Esophagus squamous epithelium (tissue), 5 donors: ENCODE data around the gene WHRN. TPM values are rescaled to one million over a fixed set of nuclear protein-coding genes. Genes with fewer than 3 reads are reported as not detected.

Experiments used
- DNase-seq: peaks from one replicate; lab custom pipeline; 2025; lab: John Stamatoyannopoulos, UW
- H3K27ac ChIP-seq, 4 donors: fragments of 200-600 bp; sonication (generic); one replicate each; pipeline ENCODE4 v1.5.1; 2016 to 2019; ENCODE audit warnings: mild to moderate bottlenecking in 1 of 4
- H3K27me3 ChIP-seq, 4 donors: fragments of 200-600 bp; sonication (generic); 1 replicate in 3 of 4; 2 replicates in 1 of 4; pipeline versions ENCODE4 v1.5.1 to v1.6.0; 2017 to 2021; ENCODE audit warnings: antibody characterized with exemption in 1 of 4
- H3K36me3 ChIP-seq, 3 donors: fragments of 200-600 bp; sonication (generic); one replicate each; pipeline ENCODE4 v1.5.1; 2016 to 2019
- H3K4me1 ChIP-seq, 3 donors: fragments of 200-600 bp; sonication (generic); one replicate each; pipeline ENCODE4 v1.5.1; 2017 to 2019
- H3K4me3 ChIP-seq, 4 donors: fragments of 200-600 bp; sonication (generic); 1 replicate in 3 of 4; 2 replicates in 1 of 4; pipeline ENCODE4 v1.5.1; 2016 to 2019; ENCODE audit warnings: mild to moderate bottlenecking in 2 of 4, moderate library complexity in 1 of 4
- H3K9me3 ChIP-seq, 3 donors: fragments of 200-600 bp; sonication (generic); one replicate each; pipeline ENCODE4 v1.5.1; 2016 to 2019
- POLR2A ChIP-seq, 4 donors: fragments of 450-650 bp; IDR thresholded peaks; one replicate each; pipeline ENCODE4 v1.6.1; 2017; ENCODE audit warnings: antibody characterized with exemption in 4 of 4, mild to moderate bottlenecking in 4 of 4, moderate library complexity in 3 of 4
- WGBS, 2 donors: methylation state at CpG; one replicate each; pipeline ENCODE4 v1.1.5; 2018; 5-methylcytosine and 5-hydroxymethylcytosine counted together
- intact Hi-C: fragments of 100-400 bp; cut with DNase I; formaldehyde crosslinking; loops from one replicate; pipeline ENCODE4 v1.15.0; 2022
- total RNA-seq, 4 donors: library from RNA; depleted of rRNA; stranded (reverse); fragments of >200 nt; gene quantifications; one replicate each; pipeline ENCODE4 v1.1.0, GENCODE V29; 2016
- TF ChIP-seq, protein P1 (sequence below), 6 experiments: fragments of 450-650 bp in 4 of 6; fragments of 200-600 bp in 2 of 6; sonication (generic) in 2 of 6; IDR thresholded peaks; one replicate each; pipeline ENCODE4 v1.5.1; 2016 to 2019; ENCODE audit warnings: antibody characterized with exemption in 6 of 6, mild to moderate bottlenecking in 4 of 6, moderate library complexity in 4 of 6
- donor health status: DM: yes; HTN: yes; CAD: no.

The WHRN gene
- total RNA-seq, 4 donors from 2014 or later, result 2.9 to 6.1 (median 3.4) TPM

DNA sequence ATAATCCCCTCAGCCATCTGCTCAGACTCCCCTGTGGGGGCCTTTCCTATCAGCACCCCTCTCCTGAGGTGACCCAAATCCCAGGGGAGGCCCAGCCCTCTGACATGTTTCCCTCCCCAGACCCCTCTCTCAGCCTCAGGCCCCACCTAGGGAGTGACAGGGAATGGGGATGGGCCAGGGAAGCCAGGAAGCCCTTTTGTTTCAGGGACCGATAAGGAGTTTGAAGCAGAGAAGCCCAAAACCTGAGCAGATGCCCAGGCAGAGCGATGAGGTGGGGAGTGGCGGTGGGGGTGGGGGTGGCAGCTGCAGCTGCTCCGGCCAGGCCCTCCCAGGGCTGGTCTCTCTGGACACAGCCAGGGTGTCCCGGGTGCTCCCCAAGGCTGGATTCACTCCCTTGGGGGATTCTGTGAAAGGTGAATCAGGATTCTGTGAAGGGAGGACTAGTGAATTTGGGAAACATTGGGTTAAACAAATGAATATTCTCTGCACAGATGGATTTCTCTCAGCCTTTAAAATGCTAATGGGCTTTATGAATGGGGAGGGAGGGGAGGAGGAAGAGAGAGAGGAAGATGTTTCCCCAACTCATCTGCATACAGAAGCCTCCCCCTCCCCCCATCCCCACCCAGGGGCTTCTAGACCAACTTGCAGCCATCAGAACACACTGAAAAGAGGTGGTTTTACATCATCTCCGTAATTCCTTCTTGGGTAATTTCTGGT, 134.9 kb downstream of the WHRN start:
- Histone ChIP-seq H3K36me3 (peaks cover 0 to 71% (median 4%) of the 10 kb centered on the region in 3 donors), H3K4me1 (peaks cover 5 to 80% (median 20%) of the 10 kb centered on the region in 3 donors)

DNA sequence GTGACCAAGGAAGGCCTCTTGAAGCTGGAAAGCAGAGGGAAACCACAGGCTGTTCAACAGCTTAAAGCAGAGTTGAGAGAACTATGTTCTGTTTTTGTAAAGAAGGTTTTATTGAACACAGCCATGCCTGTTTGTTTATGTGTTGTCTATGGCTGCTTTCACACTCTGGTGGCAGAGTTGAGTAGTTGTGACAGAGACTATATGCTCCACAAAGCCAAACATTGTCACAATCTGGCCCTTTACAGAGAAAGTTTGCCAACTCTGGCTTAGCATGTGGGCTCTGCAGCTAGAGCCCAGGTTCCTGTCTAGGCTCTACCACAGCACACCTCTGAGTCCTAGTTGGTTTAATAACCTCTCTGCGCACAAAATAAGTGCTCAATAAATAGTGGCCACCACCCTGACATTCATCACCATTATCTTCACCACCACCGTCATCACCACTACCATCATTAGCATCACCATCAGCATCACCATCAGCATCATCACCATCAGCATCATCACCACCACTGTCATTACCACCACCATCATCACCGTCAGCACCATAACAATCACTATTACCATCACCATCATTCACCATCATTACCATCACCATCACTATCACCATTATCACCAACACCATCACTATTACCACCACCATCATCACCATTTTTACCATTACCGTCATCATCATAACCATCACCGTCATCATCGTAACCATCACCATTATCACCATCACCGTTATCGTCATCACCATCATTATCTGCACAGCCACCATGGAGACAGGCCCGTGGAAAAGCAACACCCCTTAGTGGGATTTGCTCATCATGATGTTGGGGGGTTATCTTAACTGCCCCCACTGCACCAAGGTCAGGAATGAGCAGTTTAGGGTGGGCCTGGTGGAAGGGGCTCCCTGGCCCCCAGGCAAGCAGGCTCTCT, 135.8 kb downstream of the WHRN start:
- H3K27ac ChIP-seq, result peak overlapping the region in 3 of 4 donors; percentile 57 to 83 (median 78)

More for the DNA sequence above, 134.9 kb downstream of the WHRN start:
- Histone ChIP-seq H3K9me3 (no peaks in the 10 kb centered on the region), H3K27ac (peak overlapping the region in 3 of 4 donors; percentile 57 to 83 (median 78)), H3K4me3 (no peak overlapping the region), H3K27me3 (no peaks in the 10 kb centered on the region)
- TF ChIP-seq POLR2A (IDR thresholded peaks at IDR 0.05), result no peak
- 64 to 66% methylated on average over 3 to 4 of the region's 6 CpGs for WGBS, 2 donors
- intact Hi-C loops, result no loop called here
- DNase-seq, result no peak

DNA sequence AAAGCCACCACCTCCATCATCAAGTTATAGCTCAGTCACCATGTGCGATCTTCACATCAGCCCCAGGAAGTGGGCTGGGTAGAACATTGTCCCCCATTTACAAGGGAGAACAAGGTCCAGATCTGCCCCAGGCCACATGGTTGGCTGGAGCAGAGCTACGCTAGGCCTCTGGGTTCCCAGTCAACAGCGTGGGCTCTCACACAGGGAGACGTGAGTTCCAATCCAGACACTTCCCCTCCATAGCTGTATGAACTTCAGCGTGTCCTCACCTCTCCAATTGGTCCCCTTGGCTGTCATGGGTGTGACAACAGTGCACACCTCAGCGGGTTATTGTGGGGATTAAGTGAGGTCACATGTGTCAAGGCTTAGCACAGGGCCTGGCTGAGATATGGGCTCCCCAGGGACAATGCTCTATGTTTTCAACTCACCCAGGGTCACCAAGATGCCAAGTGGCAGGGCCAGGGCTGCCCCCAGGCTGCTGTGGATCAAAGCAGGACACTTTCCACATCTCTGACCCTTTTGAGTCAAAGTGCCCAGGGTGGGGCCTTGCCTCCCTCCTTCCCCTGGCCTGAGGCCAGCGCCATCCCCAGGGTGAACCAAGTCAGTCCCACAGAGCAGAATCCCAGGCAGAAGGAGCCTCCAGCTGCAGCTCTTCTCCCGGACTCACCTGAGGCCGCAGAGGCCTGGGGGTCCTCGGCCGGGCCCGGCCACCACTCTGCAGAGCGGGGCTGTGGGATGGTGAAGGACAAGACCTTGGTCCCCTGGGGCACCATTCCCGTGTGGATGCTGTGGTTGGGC, 137.3 kb downstream of the WHRN start:
- peaks cover 5 to 82% (median 20%) of the 10 kb centered on the region in 3 donors for H3K4me1 ChIP-seq
- no peak overlapping the region for H3K4me3 ChIP-seq
- WGBS, 2 donors, result 74 to 100% methylated on average over 4 to 5 of the region's 14 CpGs
- TF ChIP-seq, protein P1, sequence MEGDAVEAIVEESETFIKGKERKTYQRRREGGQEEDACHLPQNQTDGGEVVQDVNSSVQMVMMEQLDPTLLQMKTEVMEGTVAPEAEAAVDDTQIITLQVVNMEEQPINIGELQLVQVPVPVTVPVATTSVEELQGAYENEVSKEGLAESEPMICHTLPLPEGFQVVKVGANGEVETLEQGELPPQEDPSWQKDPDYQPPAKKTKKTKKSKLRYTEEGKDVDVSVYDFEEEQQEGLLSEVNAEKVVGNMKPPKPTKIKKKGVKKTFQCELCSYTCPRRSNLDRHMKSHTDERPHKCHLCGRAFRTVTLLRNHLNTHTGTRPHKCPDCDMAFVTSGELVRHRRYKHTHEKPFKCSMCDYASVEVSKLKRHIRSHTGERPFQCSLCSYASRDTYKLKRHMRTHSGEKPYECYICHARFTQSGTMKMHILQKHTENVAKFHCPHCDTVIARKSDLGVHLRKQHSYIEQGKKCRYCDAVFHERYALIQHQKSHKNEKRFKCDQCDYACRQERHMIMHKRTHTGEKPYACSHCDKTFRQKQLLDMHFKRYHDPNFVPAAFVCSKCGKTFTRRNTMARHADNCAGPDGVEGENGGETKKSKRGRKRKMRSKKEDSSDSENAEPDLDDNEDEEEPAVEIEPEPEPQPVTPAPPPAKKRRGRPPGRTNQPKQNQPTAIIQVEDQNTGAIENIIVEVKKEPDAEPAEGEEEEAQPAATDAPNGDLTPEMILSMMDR (IDR thresholded peaks at IDR 0.05), result no peak
- no peak for TF ChIP-seq POLR2A (IDR thresholded peaks at IDR 0.05)
- no peaks in the 10 kb centered on the region for H3K27me3 ChIP-seq
- DNase-seq, result no peak
- peaks cover 0 to 68% (median 0%) of the 10 kb centered on the region in 3 donors for H3K36me3 ChIP-seq
- intact Hi-C loops, result no loop called here
- H3K27ac ChIP-seq, result peak overlapping the region; percentile 39 to 76 (median 62)
- H3K9me3 ChIP-seq, result no peaks in the 10 kb centered on the region

More for the DNA sequence above, 135.8 kb downstream of the WHRN start:
- peaks cover 0 to 69% (median 4%) of the 10 kb centered on the region in 3 donors for H3K36me3 ChIP-seq
- H3K4me3 ChIP-seq, result no peak overlapping the region
- intact Hi-C loops, result no loop called here
- 93 to 97% methylated on average over 9 of the region's 9 CpGs for WGBS, 2 donors
- TF ChIP-seq, protein P1 (IDR thresholded peaks at IDR 0.05), result no peak
- no peak for TF ChIP-seq POLR2A (IDR thresholded peaks at IDR 0.05)
- H3K4me1 ChIP-seq, result peaks cover 5 to 86% (median 20%) of the 10 kb centered on the region in 3 donors
- H3K27me3 ChIP-seq, result no peaks in the 10 kb centered on the region
- DNase-seq, result no peak
- no peaks in the 10 kb centered on the region for H3K9me3 ChIP-seq

DNA sequence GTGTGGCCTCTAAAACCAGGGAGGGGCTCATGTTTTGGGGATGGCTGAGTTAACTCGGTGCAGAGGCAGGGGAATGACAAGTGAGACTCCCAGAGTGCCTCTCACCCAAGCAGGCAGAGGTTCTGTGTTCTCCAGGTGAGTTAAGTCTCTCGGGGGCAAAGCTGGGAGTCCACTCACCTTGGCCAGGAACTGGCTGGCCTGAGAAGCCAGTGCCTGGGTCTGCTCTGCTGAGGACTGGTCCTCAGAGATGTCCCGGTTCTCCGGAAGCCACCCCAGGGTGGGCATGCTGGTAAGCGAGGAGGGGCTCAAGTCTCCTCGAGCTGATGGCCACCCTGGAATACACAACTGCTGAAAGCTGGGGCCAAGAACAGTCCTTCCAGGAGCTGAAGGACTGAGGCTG, 137.9 kb downstream of the WHRN start:
- H3K4me3 ChIP-seq, result no peak overlapping the region
- H3K4me1 ChIP-seq, result peaks cover 3 to 76% (median 15%) of the 10 kb centered on the region in 3 donors
- H3K36me3 ChIP-seq, result peaks cover 0 to 70% (median 0%) of the 10 kb centered on the region in 3 donors
- DNase-seq, result no peak
- peak overlapping the region; percentile 39 to 76 (median 62) for H3K27ac ChIP-seq
- 50 to 80% methylated on average over 2 of the region's 6 CpGs for WGBS, 2 donors
- no peaks in the 10 kb centered on the region for H3K27me3 ChIP-seq
- no peaks in the 10 kb centered on the region for H3K9me3 ChIP-seq
- intact Hi-C loops, result no loop called here
- TF ChIP-seq POLR2A (IDR thresholded peaks at IDR 0.05), result no peak
- TF ChIP-seq, protein P1 (IDR thresholded peaks at IDR 0.05), result no peak
